HG02678 (cell line): ENCODE results near the gene F11R.
A peak's percentile ranks its signal among the peaks of the same experiment; 100 is the strongest.
"Not testable (repeated sequence)": the region's sequence is repeated elsewhere in the genome, so short reads cannot be mapped to it uniquely, and the experiment has no call there.

Source experiments
- ATAC-seq: cut with Tn5 transposase; IDR thresholded peaks from one replicate; pipeline ENCODE4 v1.9.1; 2021; ENCODE audit warnings: mild to moderate bottlenecking, moderate library complexity; ENCODE audit not compliant: unreplicated experiment

F11R gene

DNA sequence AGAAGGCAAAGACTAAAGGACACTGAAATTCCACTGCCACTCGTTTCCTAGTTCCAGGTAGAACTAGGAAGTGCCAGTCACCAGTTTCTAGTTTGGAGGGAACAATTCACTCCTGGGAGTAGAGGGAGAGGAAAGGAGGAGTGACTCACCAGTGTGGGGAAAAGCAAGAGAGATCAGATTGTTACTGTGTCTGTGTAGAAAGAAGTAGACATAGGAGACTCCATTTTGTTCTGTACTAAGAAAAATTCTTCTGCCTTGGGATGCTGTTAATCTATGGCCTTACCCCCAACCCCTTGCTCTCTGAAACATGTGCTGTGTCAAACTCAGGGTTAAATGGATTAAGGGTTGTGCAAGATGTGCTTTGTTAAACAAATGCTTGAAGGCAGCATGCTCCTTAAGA is 4.3 kb downstream of the F11R start:
- ATAC-seq: not testable (repeated sequence)

GRCh38 chr1:161013488-161014230 is 7.3 kb downstream of the F11R start:
- peak; percentile 88 for ATAC-seq

- no peak for ATAC-seq
Observed at GRCh38 chr1:161013131-161013487, 7.8 kb downstream of the F11R start.

DNA sequence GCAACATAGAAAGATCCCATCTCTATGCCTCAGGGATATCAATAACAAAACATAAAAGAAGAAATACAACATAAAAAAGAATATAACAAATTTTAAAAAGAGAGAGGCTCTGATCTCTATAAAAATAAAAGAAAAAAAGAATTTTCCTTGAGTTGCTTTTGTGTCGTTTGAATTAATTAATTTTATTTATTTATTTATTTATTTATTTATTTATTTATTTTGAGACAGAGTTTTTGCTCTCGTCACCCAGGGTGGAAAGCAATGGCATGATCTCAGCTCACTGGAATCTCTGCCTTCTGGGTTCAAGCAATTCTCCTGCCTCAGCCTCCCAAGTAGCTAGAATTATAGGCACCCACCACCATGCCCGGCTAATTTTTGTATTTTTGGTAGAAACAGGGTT is 8.5 kb downstream of the F11R start:
- ATAC-seq: no peak

- ATAC-seq: no peak
Observed at GRCh38 chr1:161009602-161010211, 11.2 kb downstream of the F11R start.

DNA sequence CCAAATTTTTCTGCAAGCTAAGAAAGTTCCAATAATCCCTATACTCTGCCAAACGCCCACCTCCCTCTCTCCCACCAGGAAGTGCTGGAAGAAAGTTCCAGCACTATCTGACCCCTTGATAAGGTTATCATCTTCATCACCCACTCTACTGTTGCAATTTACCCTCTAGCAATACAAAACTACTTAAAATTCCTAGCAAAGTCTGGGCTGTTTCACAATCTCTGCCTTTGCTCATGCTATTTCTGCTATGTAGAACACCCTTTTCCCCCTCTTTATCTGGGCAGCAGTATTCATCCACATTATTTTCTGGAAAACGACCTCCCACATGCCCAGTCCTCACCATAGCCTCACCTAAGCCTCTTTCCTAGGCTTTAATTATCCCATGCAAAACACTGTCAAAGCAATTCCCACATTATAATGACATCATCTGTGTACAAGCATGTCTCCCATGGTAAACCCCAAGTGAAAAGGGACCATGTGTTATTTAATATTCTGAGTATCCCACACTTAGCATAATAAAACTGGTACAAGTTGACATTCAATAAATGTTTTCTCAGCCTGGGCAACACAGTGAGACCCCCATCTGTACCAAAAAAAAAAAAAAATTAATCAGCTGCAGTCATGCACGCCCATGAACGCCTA is 12.0 kb downstream of the F11R start:
- ATAC-seq: no peak

- ATAC-seq: no peak
Observed at GRCh38 chr1:161007369-161007768, 13.6 kb downstream of the F11R start.

- ATAC-seq: no peak
Observed at GRCh38 chr1:161006563-161006962, 14.4 kb downstream of the F11R start.

DNA sequence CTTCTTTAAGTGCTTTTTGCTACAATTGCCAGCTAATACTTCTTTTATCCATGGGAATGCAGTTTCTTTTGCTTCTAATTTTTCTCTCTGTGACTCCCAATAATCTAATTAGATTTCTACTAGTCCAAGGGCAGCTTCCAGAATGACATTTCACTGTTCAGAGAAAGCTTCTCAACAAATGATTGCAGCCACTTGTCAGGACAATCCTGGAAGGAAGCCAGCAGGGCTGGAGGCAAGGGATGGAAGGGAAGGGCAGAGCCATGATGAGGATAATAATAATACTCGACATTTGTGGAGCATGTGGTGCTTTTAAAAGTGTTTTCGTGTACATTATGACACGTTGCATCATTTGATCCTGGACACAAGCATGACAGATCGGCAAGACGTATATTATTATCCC is 19.4 kb downstream of the F11R start:
- no peak for ATAC-seq

GRCh38 chr1:161000736-161001480 is 20.0 kb downstream of the F11R start:
- ATAC-seq: no peak

DNA sequence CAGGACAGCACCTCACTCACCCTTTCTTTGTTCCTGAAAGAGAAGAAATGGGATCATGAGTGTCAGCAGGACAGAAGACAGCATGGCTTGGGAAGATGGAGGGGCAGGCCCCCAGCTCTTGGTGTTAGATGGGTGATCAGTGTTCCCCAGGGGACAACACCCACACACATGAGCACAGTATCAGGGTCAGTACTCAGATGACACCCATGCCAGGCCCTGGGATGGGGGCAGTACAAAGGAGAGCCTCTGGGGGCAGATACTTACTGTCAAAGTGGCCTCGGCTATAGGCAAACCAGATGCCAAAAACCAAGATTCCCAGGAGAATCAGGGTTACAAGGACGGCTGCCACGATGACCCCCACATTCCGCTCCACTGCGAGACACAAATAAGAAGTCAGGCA is 21.6 kb downstream of the F11R start:
- ATAC-seq: no peak

DNA sequence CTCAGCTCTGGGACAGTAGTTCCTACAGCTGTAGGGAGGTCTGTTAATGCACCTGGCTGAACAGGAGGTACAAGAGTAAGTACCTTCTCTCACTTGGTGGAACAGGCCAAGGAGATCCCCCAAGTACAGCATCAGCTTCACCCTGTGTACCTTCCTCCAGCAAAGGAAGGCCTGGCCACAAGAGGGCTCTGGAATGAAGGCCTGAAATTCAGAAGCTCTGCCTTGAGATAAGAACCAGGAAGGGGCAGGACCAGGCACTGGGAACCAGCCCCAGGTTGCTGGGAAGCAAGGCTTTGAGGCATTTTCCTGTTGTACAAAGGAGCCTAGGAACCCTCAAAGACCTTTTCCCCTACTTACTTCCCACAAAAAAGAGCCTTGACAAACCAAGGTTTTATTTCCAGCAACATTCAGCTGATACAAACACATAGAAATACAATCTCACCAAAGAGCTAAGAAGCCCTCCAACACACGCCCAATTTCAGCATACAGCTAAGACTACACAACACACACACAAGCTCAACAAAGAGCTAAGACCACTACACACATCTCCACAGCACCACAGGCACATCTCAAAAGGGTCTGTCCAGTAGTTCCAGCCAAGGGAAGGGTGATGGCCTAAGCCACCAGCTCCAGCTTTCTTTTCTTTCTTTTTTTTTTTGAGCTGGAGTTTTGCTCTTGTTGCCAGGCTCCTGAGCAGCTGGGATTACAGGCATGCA is 23.5 kb downstream of the F11R start:
- ATAC-seq: no peak

GRCh38 chr1:160996178-160996577 is 24.8 kb downstream of the F11R start:
- no peak for ATAC-seq

DNA sequence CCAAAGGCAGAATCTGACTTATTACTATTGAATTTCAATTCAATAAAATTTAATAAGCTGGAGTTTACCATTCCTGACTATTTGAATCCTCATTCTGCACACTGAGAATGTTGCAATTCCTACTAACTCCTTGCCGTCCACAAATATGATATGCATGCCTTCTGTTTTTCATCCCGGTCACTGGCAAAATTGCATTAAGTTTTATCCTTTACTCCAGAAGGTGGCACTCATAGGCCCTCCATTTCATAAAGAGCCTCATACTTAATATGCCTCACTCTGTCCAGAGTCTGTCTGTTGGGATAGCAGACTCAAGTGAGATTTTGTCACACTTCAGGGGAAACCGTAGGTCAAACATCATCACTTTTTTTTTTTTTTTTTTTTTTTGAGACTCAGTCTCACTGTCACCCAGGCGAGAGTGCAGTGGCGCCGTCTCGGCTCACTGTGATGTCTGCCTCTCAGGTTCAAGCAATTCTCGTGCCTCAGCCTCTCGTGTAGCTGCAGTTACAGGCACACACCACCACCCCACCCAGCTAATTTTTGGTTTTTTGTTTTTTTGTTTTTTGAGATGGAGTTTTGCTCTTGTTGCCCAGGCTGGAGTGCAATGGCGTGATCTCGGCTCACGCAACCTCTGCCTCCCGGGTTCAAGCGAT is 27.3 kb downstream of the F11R start:
- no peak for ATAC-seq

- ATAC-seq: not testable (repeated sequence)
Observed at GRCh38 chr1:160992036-160992435, 28.9 kb downstream of the F11R start.

DNA sequence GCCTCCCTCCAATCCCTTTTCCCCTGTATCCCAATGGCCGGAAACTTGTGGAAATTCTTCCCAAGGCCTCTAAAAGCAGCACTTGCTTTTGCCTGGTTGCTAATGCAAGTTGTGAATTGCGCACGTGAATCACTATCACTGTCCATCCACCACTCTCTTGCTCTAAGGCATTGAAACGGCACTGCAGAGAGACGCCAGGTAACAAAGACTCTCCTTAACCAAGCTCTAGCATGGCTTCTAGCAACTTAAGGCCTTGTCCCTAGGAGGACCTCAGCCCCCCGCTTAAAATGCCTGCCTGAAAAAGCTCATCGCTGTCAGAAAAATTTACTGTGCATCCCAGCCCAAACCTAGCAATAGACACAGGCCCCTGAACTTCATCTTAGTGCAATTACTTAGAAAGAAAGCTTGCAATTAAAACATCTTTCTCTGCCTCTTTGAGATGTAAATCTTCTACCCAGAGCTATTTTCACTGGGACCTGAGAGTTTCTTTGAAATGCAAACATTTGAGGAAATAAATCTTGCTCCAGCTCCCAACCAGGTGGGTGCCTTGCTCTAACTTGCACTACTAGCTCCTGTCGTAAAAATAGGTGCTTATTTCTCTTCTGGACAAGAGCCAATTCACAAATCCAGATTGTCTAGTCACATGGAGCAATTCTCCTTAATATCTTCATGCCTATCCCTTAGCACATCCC is 33.4 kb downstream of the F11R start:
- ATAC-seq: no peak

DNA sequence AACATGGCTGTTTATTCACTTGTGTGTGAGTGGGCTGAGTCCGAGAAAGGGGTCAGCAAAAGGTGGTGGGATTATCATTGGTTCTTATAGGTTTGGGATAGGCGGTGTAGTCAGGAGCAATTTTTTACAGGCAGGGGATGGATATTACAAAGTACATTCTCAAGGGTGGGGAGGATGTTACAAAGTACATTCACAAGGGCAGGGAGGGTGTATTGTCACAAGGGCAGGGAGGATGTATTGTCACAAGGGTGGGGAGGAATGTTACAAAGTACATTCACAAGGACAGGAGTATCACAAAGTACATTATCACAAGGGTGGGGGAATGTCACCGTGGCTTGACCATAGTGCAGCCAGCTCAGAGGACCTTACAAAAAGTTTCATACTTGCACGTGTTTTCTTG is 35.2 kb downstream of the F11R start:
- ATAC-seq: no peak

DNA sequence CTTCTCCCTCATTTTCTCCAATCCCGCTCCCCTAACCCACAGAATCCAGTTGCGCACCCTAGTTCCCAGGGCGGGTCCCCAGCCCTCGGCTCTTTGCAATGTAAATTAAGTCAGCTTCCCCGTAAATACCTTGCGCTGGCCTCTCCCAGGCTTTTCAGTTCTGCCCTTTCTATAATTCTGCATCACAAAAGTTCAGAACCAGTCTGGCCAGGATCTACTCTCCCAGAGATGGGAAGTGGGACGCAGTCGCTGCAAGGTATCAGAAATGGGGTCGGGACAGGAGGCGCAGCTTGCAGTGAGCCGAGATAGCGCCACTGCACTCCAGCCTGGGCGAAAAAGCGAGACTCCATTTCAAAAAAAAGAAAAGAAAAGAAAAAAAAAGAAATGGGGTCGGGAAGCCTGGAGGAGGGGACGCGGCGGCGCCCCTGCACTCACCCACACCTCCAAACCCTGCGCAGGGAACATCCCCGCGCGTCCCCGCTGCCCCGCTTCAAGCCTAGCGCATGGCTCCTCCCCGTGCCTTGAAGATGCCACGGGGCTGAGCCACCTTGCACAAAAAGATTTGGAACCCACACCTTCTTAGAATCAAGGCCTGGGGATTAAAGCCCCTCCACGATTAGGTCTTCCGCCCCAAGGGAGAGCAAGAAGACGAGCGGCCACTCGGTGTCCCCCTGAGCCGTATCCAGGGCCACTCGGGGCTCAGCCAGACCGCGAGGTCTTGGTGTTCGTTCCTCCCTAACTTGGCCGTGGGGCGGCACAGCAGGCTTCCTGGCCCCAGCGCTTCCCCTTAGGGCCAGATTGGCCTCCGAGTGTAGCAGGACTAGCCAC is 39.2 kb downstream of the F11R start:
- no peak for ATAC-seq

- no peak for ATAC-seq
Observed at GRCh38 chr1:160979286-160979685, 41.7 kb downstream of the F11R start.
